Ascending aorta (tissue), 2 donors: Measurements from ENCODE around the gene PARD3B. TPM values are rescaled to one million over a fixed set of nuclear protein-coding genes. Genes with fewer than 3 reads are reported as not detected.

Experiments used
- DNase-seq, 2 donors: peaks; one replicate each; pipeline ENCODE4 v3.0.0-alpha.2; 2019; ENCODE audit warnings: low spot score in 2 of 2
- H3K27ac ChIP-seq, 2 donors: fragments of 200-600 bp; sonication (generic); one replicate each; pipeline ENCODE4 v1.5.1; 2016 to 2017; ENCODE audit warnings: mild to moderate bottlenecking in 1 of 2
- H3K27me3 ChIP-seq: fragments of 200-600 bp; sonication (generic); one replicate; pipeline ENCODE4 v1.5.1; 2017
- H3K36me3 ChIP-seq, 2 donors: fragments of 200-600 bp; sonication (generic); one replicate each; pipeline ENCODE4 v1.5.1; 2016
- H3K4me1 ChIP-seq, 2 donors: fragments of 200-600 bp; sonication (generic); one replicate each; pipeline ENCODE4 v1.5.1; 2016 to 2017; ENCODE audit warnings: mild to moderate bottlenecking in 1 of 2
- H3K4me3 ChIP-seq, 2 donors: fragments of 200-600 bp; sonication (generic); one replicate each; pipeline ENCODE4 v1.5.1; 2016 to 2017; ENCODE audit warnings: mild to moderate bottlenecking in 1 of 2
- H3K9me3 ChIP-seq, 2 donors: fragments of 200-600 bp; sonication (generic); one replicate each; pipeline ENCODE4 v1.5.1; 2016
- intact Hi-C: fragments of 100-400 bp; cut with DNase I; formaldehyde crosslinking; loops from one replicate; pipeline ENCODE4 v1.15.1; 2023
- total RNA-seq: library from RNA; depleted of rRNA; stranded (reverse); fragments of >200 nt; gene quantifications from one replicate; pipeline ENCODE4 v1.1.0, GENCODE V29; 2016
- TF ChIP-seq, protein P1 (sequence below), 3 experiments: fragments of 200-600 bp in 2 of 3; fragments of 450-650 bp in 1 of 3; sonication (generic) in 2 of 3; IDR thresholded peaks; one replicate each; pipeline ENCODE4 v1.5.1; 2016 to 2019; ENCODE audit warnings: antibody characterized with exemption in 3 of 3, mild to moderate bottlenecking in 1 of 3, moderate library complexity in 1 of 3

The PARD3B gene
- total RNA-seq, 1 donor from 2014 or later = 9.5 TPM

- TF ChIP-seq, protein P1, sequence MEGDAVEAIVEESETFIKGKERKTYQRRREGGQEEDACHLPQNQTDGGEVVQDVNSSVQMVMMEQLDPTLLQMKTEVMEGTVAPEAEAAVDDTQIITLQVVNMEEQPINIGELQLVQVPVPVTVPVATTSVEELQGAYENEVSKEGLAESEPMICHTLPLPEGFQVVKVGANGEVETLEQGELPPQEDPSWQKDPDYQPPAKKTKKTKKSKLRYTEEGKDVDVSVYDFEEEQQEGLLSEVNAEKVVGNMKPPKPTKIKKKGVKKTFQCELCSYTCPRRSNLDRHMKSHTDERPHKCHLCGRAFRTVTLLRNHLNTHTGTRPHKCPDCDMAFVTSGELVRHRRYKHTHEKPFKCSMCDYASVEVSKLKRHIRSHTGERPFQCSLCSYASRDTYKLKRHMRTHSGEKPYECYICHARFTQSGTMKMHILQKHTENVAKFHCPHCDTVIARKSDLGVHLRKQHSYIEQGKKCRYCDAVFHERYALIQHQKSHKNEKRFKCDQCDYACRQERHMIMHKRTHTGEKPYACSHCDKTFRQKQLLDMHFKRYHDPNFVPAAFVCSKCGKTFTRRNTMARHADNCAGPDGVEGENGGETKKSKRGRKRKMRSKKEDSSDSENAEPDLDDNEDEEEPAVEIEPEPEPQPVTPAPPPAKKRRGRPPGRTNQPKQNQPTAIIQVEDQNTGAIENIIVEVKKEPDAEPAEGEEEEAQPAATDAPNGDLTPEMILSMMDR (IDR thresholded peaks at IDR 0.05) = no peak
- H3K36me3 ChIP-seq = no peaks in the 10 kb centered on the region
- no peak overlapping the region for H3K4me3 ChIP-seq
- H3K4me1 ChIP-seq = no peaks in the 10 kb centered on the region
- intact Hi-C loops = no loop called here
- no peaks in the 10 kb centered on the region for H3K9me3 ChIP-seq
- no peak overlapping the region for H3K27ac ChIP-seq
- no peaks in the 10 kb centered on the region for H3K27me3 ChIP-seq
- DNase-seq = no peak
Observed at GRCh38 chr2:205220559-205220958, 675.3 kb downstream of the PARD3B start.

DNA sequence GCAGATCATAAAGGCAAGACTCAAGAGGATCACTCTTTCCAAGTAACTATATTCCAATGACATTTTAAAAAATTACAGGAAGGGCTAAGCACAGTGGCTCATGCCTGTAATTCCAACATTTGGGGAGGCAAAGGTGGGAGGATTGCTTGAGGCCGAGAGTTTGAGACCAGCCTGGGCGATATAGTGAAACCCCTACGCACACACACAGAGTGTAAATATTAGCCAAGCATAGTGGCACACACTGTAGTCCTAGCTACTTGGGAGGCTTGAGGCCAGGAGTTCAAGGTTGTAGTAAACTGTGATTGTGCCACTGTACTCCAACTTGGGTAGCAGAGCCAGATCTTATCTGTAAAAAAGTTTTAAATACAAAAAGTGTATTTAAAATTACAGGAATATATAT, 686.8 kb downstream of the PARD3B start:
- no peak for DNase-seq
- H3K27ac ChIP-seq = no peak overlapping the region
- TF ChIP-seq, protein P1 (IDR thresholded peaks at IDR 0.05) = no peak
- H3K4me1 ChIP-seq = no peaks in the 10 kb centered on the region
- intact Hi-C loops = no loop called here
- peaks cover 0 to 8% of the 10 kb centered on the region in 2 donors for H3K36me3 ChIP-seq
- H3K4me3 ChIP-seq = no peak overlapping the region
- no peaks in the 10 kb centered on the region for H3K27me3 ChIP-seq
- H3K9me3 ChIP-seq = no peaks in the 10 kb centered on the region

DNA sequence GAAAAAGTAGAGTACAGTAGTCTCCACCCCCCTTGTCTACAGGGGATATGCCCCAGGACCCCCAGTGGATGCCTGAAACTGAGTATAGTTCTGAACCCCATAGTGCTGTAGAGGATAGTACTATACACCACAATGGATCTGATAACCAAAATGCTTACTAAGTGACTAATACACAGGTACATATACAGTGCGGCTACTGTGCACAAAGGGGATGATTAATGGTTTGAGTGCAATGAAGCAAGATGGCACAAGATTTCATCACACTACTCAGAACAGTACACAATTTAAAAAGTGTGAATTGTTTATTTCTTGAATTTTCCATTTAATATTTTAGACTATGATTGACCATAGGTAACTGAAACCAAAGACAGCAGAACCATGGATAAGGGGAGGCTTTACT, 690.2 kb downstream of the PARD3B start:
- no peak for DNase-seq
- TF ChIP-seq, protein P1 (IDR thresholded peaks at IDR 0.05) = no peak
- peaks cover 0 to 8% of the 10 kb centered on the region in 2 donors for H3K36me3 ChIP-seq
- no peaks in the 10 kb centered on the region for H3K9me3 ChIP-seq
- intact Hi-C loops = no loop called here
- no peaks in the 10 kb centered on the region for H3K4me1 ChIP-seq
- H3K27ac ChIP-seq = no peak overlapping the region
- H3K27me3 ChIP-seq = no peaks in the 10 kb centered on the region
- H3K4me3 ChIP-seq = no peak overlapping the region

DNA sequence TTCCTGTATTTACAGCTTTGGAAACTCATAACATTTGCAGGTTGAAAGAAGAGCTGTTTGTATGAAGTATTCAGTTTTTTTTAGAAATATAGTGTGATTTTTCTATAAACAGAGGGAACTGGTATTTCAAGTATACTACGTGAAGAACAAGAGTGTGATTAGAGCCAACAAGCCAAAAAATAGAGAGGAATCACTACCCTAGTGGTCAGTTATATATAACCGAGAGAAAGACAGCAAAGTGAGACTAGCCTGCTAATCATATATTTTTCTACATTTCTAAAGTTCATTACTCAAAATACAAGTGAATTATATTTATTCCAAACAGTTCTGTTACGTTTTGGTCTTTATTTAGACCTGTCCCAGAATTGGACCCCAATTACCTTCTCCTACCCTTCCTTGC, 692.2 kb downstream of the PARD3B start:
- Histone ChIP-seq H3K4me3 (no peak overlapping the region), H3K27me3 (no peaks in the 10 kb centered on the region), H3K9me3 (no peaks in the 10 kb centered on the region), H3K36me3 (no peaks in the 10 kb centered on the region), H3K27ac (no peak overlapping the region), H3K4me1 (no peaks in the 10 kb centered on the region)
- intact Hi-C loops = no loop called here
- TF ChIP-seq, protein P1 (IDR thresholded peaks at IDR 0.05) = no peak
- no peak for DNase-seq

DNA sequence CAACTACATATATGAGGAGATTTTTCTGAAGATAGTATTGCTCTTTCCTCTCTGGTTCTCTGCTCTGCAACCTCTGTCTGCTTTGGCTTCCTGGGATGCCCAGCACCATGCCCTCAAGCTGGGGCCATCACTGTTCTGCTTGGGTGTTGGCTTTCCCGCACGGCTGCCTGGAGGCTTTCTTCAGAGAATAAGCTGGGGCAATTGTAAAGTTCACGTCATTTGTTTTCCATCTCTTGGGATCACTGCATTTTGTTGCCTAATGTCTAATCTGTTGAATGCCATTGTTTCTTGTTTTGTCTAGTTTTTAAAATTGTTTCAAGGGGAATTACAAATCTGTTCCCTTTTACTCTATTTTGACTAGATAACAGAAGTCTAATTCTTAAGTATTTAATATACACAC, 699.7 kb downstream of the PARD3B start:
- intact Hi-C loops = no loop called here
- no peaks in the 10 kb centered on the region for H3K4me1 ChIP-seq
- TF ChIP-seq, protein P1 (IDR thresholded peaks at IDR 0.05) = no peak
- no peak for DNase-seq
- H3K27me3 ChIP-seq = no peaks in the 10 kb centered on the region
- no peaks in the 10 kb centered on the region for H3K9me3 ChIP-seq
- H3K27ac ChIP-seq = no peak overlapping the region
- no peaks in the 10 kb centered on the region for H3K36me3 ChIP-seq
- no peak overlapping the region for H3K4me3 ChIP-seq

DNA sequence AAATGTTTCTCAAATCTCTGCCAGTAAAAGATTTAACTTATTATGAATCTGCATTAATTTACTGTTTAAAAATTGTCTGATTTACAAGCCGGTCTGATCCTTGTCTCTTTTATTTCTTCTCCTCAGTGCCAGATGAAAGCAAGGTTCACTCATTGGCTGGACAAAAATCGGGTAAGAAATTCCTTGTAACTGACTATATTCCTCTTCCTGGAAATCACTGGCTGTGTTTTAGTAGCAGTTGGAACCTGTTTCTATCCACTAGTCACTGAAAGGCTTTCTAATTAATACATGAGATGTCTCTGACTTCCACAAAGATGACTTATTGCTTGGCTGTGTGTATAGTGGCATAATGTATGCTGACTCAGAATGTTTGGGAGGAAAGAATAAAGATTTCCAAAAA, 700.4 kb downstream of the PARD3B start:
- Histone ChIP-seq H3K27ac (no peak overlapping the region), H3K36me3 (no peaks in the 10 kb centered on the region), H3K27me3 (no peaks in the 10 kb centered on the region), H3K9me3 (no peaks in the 10 kb centered on the region), H3K4me3 (no peak overlapping the region), H3K4me1 (no peaks in the 10 kb centered on the region)
- intact Hi-C loops = no loop called here
- no peak for DNase-seq
- TF ChIP-seq, protein P1 (IDR thresholded peaks at IDR 0.05) = no peak
